Activated CD8-positive, alpha-beta memory T cell treated with anti-CD3 and anti-CD28 coated beads, Interleukin-2, amount 10 ng/mL, durations not matched to agents 7 days and 5 days (primary cell): ENCODE results near the gene SPN. TPM values are rescaled to one million over a fixed set of nuclear protein-coding genes. Genes with fewer than 3 reads are reported as not detected.

Experiments
- total RNA-seq, 2 experiments: library from RNA; stranded (reverse); gene quantifications; one replicate each; pipeline ENCODE4 v1.2.3, GENCODE V29; 2021

Gene SPN
- total RNA-seq, 2 experiments from 2014 or later: 329 to 351 TPM

Other genes starting within 250 kb of the SPN start
- gene BOLA2, start 208.9 kb upstream of the SPN start, total RNA-seq: 10 to 100 TPM; 11.0 to 12.3 TPM
- gene SLX1B, start 208.7 kb upstream of the SPN start, total RNA-seq: 10 to 100 TPM; 34.9 to 51.6 TPM
- 1 to 10 TPM; 1.4 to 2.2 TPM for gene SULT1A4, start 203.3 kb upstream of the SPN start, total RNA-seq
- 100 to 1,000 TPM in 1 of 2 experiments, 10 to 100 TPM in 1; 95.3 to 139 TPM for gene NPIPB12, start 156.8 kb upstream of the SPN start, total RNA-seq
- gene QPRT, start 15.9 kb downstream of the SPN start, total RNA-seq: 10 to 100 TPM; 13.3 to 15.7 TPM
- 10 to 100 TPM; 39.7 to 51.2 TPM for gene C16orf54, start 82.7 kb downstream of the SPN start, total RNA-seq
- gene ZG16, start 115.0 kb downstream of the SPN start, total RNA-seq: not detected
- 100 to 1,000 TPM; 205 to 266 TPM for gene KIF22, start 127.5 kb downstream of the SPN start, total RNA-seq
- 100 to 1,000 TPM; 411 to 434 TPM for gene MAZ, start 143.3 kb downstream of the SPN start, total RNA-seq
- gene PRRT2, start 148.9 kb downstream of the SPN start, total RNA-seq: 1 to 10 TPM in 1 of 2 experiments, under 1 TPM in 1; 0.85 to 1.1 TPM
- 10 to 100 TPM; 34.3 to 35.2 TPM for gene PAGR1, start 152.9 kb downstream of the SPN start, total RNA-seq
- gene MVP, start 157.2 kb downstream of the SPN start, total RNA-seq: 100 to 1,000 TPM; 110 to 123 TPM
- 10 to 100 TPM; 52.0 to 62.0 TPM for gene CDIPT, start 200.0 kb downstream of the SPN start, total RNA-seq
- under 1 TPM in 1 of 2 experiments, not detected in 1; 0.09 TPM for gene SEZ6L2, start 236.3 kb downstream of the SPN start, total RNA-seq
- gene ASPHD1, start 237.2 kb downstream of the SPN start, total RNA-seq: under 1 TPM in 1 of 2 experiments, not detected in 1; 0.33 TPM